Measurements from ENCODE around the gene IKZF5.

DNA sequence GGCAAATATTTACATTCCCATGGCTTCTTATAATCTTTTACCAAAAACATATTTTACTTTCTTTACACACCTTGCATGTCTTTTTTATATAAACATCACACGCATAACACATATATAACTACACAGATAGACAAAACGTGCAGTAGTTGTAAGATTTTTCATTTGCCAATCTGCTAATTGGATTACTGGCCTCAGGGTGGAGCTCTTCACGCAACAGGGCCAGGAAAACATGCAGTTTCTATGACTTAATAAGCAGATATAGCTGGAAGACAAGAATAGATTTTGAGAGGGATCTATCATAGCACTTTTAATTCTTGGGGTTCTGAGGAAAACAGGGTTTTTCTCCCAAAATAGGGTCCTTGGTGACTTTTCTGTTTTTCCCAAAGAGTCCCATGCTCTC is 12.9 kb upstream of the IKZF5 start:
- TF ChIP-seq, protein P1, sequence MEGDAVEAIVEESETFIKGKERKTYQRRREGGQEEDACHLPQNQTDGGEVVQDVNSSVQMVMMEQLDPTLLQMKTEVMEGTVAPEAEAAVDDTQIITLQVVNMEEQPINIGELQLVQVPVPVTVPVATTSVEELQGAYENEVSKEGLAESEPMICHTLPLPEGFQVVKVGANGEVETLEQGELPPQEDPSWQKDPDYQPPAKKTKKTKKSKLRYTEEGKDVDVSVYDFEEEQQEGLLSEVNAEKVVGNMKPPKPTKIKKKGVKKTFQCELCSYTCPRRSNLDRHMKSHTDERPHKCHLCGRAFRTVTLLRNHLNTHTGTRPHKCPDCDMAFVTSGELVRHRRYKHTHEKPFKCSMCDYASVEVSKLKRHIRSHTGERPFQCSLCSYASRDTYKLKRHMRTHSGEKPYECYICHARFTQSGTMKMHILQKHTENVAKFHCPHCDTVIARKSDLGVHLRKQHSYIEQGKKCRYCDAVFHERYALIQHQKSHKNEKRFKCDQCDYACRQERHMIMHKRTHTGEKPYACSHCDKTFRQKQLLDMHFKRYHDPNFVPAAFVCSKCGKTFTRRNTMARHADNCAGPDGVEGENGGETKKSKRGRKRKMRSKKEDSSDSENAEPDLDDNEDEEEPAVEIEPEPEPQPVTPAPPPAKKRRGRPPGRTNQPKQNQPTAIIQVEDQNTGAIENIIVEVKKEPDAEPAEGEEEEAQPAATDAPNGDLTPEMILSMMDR (IDR thresholded peaks at IDR 0.05) = no peak
- TF ChIP-seq POLR2A (IDR thresholded peaks at IDR 0.05) = no peak
- TF ChIP-seq POLR2AphosphoS5 (IDR thresholded peaks at IDR 0.05) = no peak
